Activated T-helper 1 cell treated with anti-CD3 and anti-CD28 coated beads, Interleukin-12 subunit alpha, Interleukin-12 subunit beta, Interleukin-2, Interleukin-4 antibody, amounts not matched to agents 30 ng/mL and 10 ng/mL and 1 ng/mL, durations not matched to agents 14 hours and 24 hours and 36 hours (primary cell): Measurements from ENCODE around the gene CAT. TPM values are rescaled to one million over a fixed set of nuclear protein-coding genes. Genes with fewer than 3 reads are reported as not detected.

Source experiments
- DNase-seq: peaks from one replicate; pipeline ENCODE4 v3.0.0; 2021; ENCODE audit warnings: low spot score
- H3K27ac Mint-ChIP-seq: one replicate; pipeline ENCODE4 v1.8.0; 2021; ENCODE audit warnings: mild to moderate bottlenecking, mixed read lengths
- H3K27me3 Mint-ChIP-seq: one replicate; pipeline ENCODE4 v1.8.0; 2022; ENCODE audit warnings: mild to moderate bottlenecking, moderate library complexity, mixed read lengths; ENCODE audit not compliant: insufficient read depth
- H3K36me3 Mint-ChIP-seq: one replicate; pipeline ENCODE4 v1.8.0; 2021; ENCODE audit warnings: low read depth, mixed read lengths
- H3K4me1 Mint-ChIP-seq: one replicate; pipeline ENCODE4 v1.8.0; 2021; ENCODE audit warnings: low read depth, mixed read lengths
- H3K4me3 Mint-ChIP-seq: one replicate; pipeline ENCODE4 v1.8.0; 2021; ENCODE audit warnings: mild to moderate bottlenecking, moderate library complexity, mixed read lengths
- H3K9me3 Mint-ChIP-seq: one replicate; pipeline ENCODE4 v1.8.0; 2021; ENCODE audit warnings: mixed read lengths
- intact Hi-C: fragments of 100-400 bp; cut with micrococcal nuclease; formaldehyde crosslinking; loops from one replicate; pipeline ENCODE4 v1.15.1; 2024
- total RNA-seq: library from RNA; stranded (reverse); gene quantifications from 2 replicates; pipeline ENCODE4 v1.2.3, GENCODE V29; 2022

The CAT gene
- total RNA-seq: 19.1 and 19.9 TPM in 2 replicates

- Mint-ChIP-seq H3K36me3 (peaks cover 3% of the 10 kb centered on the region), H3K4me1 (peaks cover 26% of the 10 kb centered on the region), H3K9me3 (no peaks in the 10 kb centered on the region), H3K4me3 (peak within 1 kb of the TSS; percentile 93), H3K27me3 (no peaks in the 10 kb centered on the region), H3K27ac (peak within 1 kb of the TSS; percentile 92)
- intact Hi-C loops: loop anchor here (1.0 to 10.0 kb wide), 15 partner anchors 30 to 1544 kb away; partner anchors contain the start of genes ABTB2, APIP, C11orf91 and CAPRIN1
- DNase-seq: peak; percentile 97
These were observed at the start of gene CAT for GRCh38 chr11:34438529-34439507. TSS of gene CAT (plus strand) at chr11:34438934. CDS start at chr11:34439014, 80 bp downstream.

GRCh38 chr11:34394771-34395300 is 43.9 kb upstream of the CAT start:
- Mint-ChIP-seq H3K4me3 (no peak overlapping the region), H3K9me3 (no peaks in the 10 kb centered on the region), H3K27me3 (peaks cover 24% of the 10 kb centered on the region), H3K4me1 (no peaks in the 10 kb centered on the region), H3K27ac (no peak overlapping the region), H3K36me3 (no peaks in the 10 kb centered on the region)
- no peak for DNase-seq
- intact Hi-C loops: no loop called here

- Mint-ChIP-seq H3K36me3 (no peaks in the 10 kb centered on the region), H3K9me3 (no peaks in the 10 kb centered on the region), H3K4me1 (no peaks in the 10 kb centered on the region), H3K27ac (no peak overlapping the region), H3K4me3 (no peak overlapping the region), H3K27me3 (peaks cover 17% of the 10 kb centered on the region)
- intact Hi-C loops: no loop called here
- no peak for DNase-seq
These were observed 42.7 kb upstream of the CAT start for GRCh38 chr11:34395916-34396550.

DNA sequence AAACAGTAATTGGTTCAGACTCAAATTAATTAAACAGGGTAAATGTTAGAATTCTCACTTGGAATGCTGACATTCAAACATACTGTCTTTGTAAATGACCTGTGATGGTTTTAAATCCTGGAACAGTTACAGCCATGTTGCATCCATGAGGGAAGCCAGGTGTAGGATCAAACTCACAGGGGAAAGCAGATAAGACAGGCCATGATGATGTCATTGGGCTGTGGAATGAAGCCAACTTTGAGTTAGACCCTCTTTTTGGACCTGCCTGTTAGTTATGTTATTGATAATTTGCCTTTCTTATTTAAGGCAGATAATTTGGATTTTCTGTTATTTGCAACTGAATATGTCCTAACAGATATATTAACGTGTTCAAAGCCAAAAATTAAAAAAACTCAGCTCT is 41.6 kb upstream of the CAT start:
- Mint-ChIP-seq H3K27ac (no peak overlapping the region), H3K4me3 (no peak overlapping the region)

GRCh38 chr11:34397811-34398210 is 40.9 kb upstream of the CAT start:
- Mint-ChIP-seq H3K4me1 (no peaks in the 10 kb centered on the region), H3K9me3 (no peaks in the 10 kb centered on the region), H3K36me3 (no peaks in the 10 kb centered on the region), H3K27me3 (peaks cover 12% of the 10 kb centered on the region), H3K4me3 (no peak overlapping the region), H3K27ac (no peak overlapping the region)
- intact Hi-C loops: no loop called here
- DNase-seq: no peak

More for the DNA sequence above, 41.6 kb upstream of the CAT start:
- H3K9me3 Mint-ChIP-seq: no peaks in the 10 kb centered on the region
- no peaks in the 10 kb centered on the region for H3K36me3 Mint-ChIP-seq
- no peak for DNase-seq
- H3K27me3 Mint-ChIP-seq: peaks cover 17% of the 10 kb centered on the region
- no peaks in the 10 kb centered on the region for H3K4me1 Mint-ChIP-seq
- intact Hi-C loops: no loop called here

- no peak overlapping the region for H3K4me3 Mint-ChIP-seq
- H3K27me3 Mint-ChIP-seq: peaks cover 26% of the 10 kb centered on the region
- DNase-seq: no peak
- no peaks in the 10 kb centered on the region for H3K4me1 Mint-ChIP-seq
- no peaks in the 10 kb centered on the region for H3K36me3 Mint-ChIP-seq
- H3K9me3 Mint-ChIP-seq: no peaks in the 10 kb centered on the region
- no peak overlapping the region for H3K27ac Mint-ChIP-seq
- intact Hi-C loops: no loop called here
These were observed 35.3 kb upstream of the CAT start for GRCh38 chr11:34403431-34403830.

GRCh38 chr11:34404280-34404679 is 34.5 kb upstream of the CAT start:
- DNase-seq: no peak
- Mint-ChIP-seq H3K27ac (no peak overlapping the region), H3K27me3 (peaks cover 26% of the 10 kb centered on the region), H3K4me1 (no peaks in the 10 kb centered on the region), H3K9me3 (no peaks in the 10 kb centered on the region), H3K4me3 (no peak overlapping the region), H3K36me3 (no peaks in the 10 kb centered on the region)
- intact Hi-C loops: no loop called here

DNA sequence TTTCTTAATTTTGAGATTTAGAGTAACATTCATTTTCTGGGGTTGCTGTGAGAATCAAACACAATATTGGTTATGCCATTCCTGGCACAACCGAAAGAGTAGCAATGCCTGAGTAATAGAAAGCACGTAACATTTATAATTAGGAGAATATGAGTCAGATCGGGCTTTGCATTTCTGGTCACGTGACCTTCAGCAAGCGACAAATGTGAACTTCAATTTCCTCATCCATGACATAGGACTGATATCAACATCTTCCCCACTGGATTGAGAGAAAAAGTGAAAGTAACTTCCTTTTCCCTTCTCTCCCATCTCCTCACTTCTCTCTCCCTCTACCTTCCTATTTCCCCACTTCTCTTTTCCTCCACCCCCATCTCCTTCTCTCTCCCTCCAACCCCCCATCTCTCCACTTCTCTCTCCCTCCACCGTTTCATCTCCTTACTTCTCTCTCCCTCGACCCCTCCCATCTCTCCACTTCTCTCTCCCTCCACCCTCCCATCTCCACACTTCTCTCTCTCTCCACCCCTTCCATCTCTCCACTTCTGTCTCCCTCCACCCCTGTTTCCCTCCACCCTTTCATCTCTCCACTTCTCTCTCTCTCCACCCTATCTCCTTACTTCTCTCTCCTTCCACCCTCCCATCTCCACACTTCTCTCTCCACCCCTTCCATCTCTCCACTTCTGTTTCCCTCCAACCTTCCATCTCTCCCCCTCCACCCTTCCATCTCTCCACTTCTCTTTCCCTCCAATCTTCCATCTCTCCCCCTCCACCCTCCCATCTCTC is 33.5 kb upstream of the CAT start:
- Mint-ChIP-seq H3K4me1 (no peaks in the 10 kb centered on the region), H3K27ac (no peak overlapping the region), H3K4me3 (no peak overlapping the region), H3K27me3 (peaks cover 26% of the 10 kb centered on the region), H3K9me3 (no peaks in the 10 kb centered on the region), H3K36me3 (no peaks in the 10 kb centered on the region)
- intact Hi-C loops: no loop called here
- no peak for DNase-seq

DNA sequence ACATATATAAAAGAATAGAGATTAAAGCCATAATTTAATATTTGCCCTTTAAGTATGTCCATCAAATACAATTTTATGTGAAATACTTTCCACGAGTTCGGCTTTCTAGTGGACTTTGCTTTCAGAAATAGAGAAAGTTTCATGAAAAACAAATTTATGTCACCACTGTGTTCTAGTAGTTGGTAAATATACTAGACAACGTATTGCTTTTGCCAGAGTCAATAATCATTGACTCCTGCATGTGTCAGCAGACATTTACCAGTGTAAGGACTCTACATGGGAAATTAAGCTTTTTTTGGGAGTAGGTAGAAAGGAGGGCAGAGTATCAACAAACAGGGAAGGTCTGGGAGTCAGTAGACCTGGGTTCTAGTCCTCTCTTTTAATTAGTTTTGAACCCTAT is 32.3 kb upstream of the CAT start:
- DNase-seq: no peak
- H3K4me3 Mint-ChIP-seq: no peak overlapping the region
- H3K27ac Mint-ChIP-seq: no peak overlapping the region
- intact Hi-C loops: no loop called here
- no peaks in the 10 kb centered on the region for H3K36me3 Mint-ChIP-seq
- no peaks in the 10 kb centered on the region for H3K4me1 Mint-ChIP-seq
- peaks cover 26% of the 10 kb centered on the region for H3K27me3 Mint-ChIP-seq
- H3K9me3 Mint-ChIP-seq: no peaks in the 10 kb centered on the region

DNA sequence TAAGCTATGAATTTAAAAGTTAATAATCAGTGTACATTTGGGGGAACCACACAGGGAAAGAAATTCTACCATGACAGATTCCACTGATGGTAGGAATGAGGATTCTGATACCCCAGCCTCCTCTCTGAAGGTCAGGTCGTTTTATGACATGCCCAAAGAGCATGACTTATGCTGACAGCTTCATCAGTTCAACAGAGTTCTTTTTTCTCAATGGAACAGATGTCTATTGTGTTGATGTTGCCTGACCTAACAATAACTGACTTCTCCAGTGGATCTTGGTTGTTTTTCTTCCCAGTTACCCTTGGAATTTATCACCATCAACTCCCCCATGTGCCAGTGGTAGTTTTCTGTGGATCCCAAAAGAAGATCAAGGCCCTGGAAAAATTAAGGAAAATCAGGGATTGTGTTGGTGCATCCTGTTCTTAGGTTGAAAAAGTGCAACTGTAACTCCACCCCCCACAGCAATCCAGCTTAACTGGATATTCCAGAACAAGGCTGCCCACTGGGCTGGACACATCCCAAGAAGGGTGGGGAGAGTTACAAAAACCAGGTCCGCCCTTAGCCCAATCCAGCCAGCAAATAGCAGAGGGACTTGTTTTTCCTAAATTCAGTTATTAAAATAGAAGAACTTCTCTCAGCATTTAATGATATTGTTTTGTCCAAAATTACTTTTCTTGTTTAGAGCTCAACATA is 31.5 kb upstream of the CAT start:
- DNase-seq: no peak
- H3K27me3 Mint-ChIP-seq: peaks cover 22% of the 10 kb centered on the region
- H3K36me3 Mint-ChIP-seq: no peaks in the 10 kb centered on the region
- no peak overlapping the region for H3K27ac Mint-ChIP-seq
- no peaks in the 10 kb centered on the region for H3K9me3 Mint-ChIP-seq
- H3K4me3 Mint-ChIP-seq: no peak overlapping the region
- H3K4me1 Mint-ChIP-seq: no peaks in the 10 kb centered on the region
- intact Hi-C loops: no loop called here

DNA sequence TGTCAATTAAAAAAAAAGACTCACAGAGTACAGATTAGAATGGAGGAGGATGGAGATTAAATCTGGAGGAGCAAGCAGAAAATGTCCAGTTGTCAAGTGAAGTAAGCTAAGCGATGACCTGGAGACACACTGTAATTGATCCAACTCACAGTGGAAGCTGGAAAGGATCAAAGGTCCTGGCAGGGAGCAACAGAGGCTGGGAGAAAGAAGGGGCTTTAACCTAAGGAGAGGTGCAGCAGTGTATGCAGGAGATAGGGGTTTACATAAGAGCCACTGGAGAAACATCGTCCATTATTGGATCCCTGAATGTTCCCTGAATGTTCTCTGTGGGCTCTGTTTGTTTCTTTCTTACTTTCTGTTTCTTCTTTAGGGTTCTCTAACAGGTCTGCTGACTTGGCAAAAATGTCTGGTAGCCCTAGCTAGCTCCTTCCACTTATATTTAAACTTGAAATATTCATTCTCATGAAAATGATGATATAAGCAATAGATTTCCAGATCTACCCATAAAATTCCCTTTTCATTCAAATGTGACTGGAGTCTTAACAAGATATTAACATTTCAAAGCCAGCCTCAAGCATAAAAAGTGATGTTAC is 30.1 kb upstream of the CAT start:
- no peak overlapping the region for H3K27ac Mint-ChIP-seq
- H3K4me1 Mint-ChIP-seq: no peaks in the 10 kb centered on the region
- intact Hi-C loops: no loop called here
- H3K27me3 Mint-ChIP-seq: peaks cover 25% of the 10 kb centered on the region
- no peak overlapping the region for H3K4me3 Mint-ChIP-seq
- H3K9me3 Mint-ChIP-seq: peaks cover 11% of the 10 kb centered on the region
- no peak for DNase-seq
- H3K36me3 Mint-ChIP-seq: no peaks in the 10 kb centered on the region

DNA sequence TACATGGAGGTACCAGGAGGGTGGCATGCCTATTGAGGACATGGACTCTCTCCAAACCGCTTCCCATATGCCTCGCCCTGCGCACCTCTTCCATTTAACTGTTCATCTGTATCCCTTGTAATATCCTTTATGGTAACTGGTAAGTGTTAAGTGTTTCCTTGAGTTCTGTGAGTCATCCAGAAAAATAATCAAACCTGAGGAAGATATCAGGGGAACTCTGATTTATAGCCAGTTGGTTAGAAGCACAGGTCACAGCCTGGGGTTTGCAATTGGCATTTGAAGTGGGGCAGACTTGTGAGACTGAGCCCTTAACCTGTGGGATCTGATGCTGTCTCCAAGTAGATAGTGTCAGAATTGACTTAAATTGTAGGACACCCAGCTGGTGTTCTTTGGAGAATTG is 27.6 kb upstream of the CAT start:
- H3K4me1 Mint-ChIP-seq: no peaks in the 10 kb centered on the region
- no peak overlapping the region for H3K27ac Mint-ChIP-seq
- peaks cover 23% of the 10 kb centered on the region for H3K9me3 Mint-ChIP-seq
- no peaks in the 10 kb centered on the region for H3K36me3 Mint-ChIP-seq
- DNase-seq: no peak
- intact Hi-C loops: no loop called here
- H3K27me3 Mint-ChIP-seq: peaks cover 16% of the 10 kb centered on the region
- no peak overlapping the region for H3K4me3 Mint-ChIP-seq
